Central memory CD8-positive, alpha-beta T cell (primary cell): ENCODE results near the gene OST4.
"Not testable (repeated sequence)": the region's sequence is repeated elsewhere in the genome, so short reads cannot be mapped to it uniquely, and the experiment has no call there.

Source experiments
- ATAC-seq: fragments of 150-1000 bp; cut with Tn5 transposase; replicated peaks from 2 replicates; pipeline ENCODE4 v1.10.0; 2022; ENCODE audit warnings: mild to moderate bottlenecking, moderate FRiP score, moderate number of reproducible peaks; ENCODE audit not compliant: poor library complexity, severe bottlenecking; ENCODE audit errors: extremely low read depth
- DNase-seq, 2 donors: peaks; one replicate each; pipeline ENCODE4 v3.0.0; 2021; ENCODE audit warnings: low spot score in 2 of 2
- H3K27ac Mint-ChIP-seq: one replicate; pipeline ENCODE4 v1.8.0; 2022; ENCODE audit warnings: low read depth, mild to moderate bottlenecking, moderate library complexity, mixed read lengths
- H3K27me3 Mint-ChIP-seq: one replicate; pipeline ENCODE4 v1.8.0; 2022; ENCODE audit warnings: mixed read lengths
- H3K36me3 Mint-ChIP-seq: one replicate; pipeline ENCODE4 v1.8.0; 2022; ENCODE audit warnings: mild to moderate bottlenecking, moderate library complexity, mixed read lengths; ENCODE audit not compliant: insufficient read depth
- H3K4me1 Mint-ChIP-seq: one replicate; pipeline ENCODE4 v1.8.0; 2022; ENCODE audit warnings: mixed read lengths
- H3K4me3 Mint-ChIP-seq: one replicate; pipeline ENCODE4 v1.8.0; 2022; ENCODE audit warnings: mild to moderate bottlenecking, moderate library complexity, mixed read lengths
- H3K9me3 Mint-ChIP-seq: one replicate; pipeline ENCODE4 v1.8.0; 2022; ENCODE audit warnings: mixed read lengths

Gene OST4

GRCh38 chr2:27080603-27080936 is 9.1 kb upstream of the OST4 start:
- Mint-ChIP-seq H3K36me3 (peaks cover 8% of the 10 kb centered on the region), H3K4me3 (peak overlapping the region; percentile 70), H3K9me3 (no peaks in the 10 kb centered on the region), H3K4me1 (peaks cover 30% of the 10 kb centered on the region), H3K27me3 (no peaks in the 10 kb centered on the region), H3K27ac (peak overlapping the region; percentile 68)
- DNase-seq: no peak
- no peak for ATAC-seq

- no peak overlapping the region for H3K4me3 Mint-ChIP-seq
- H3K9me3 Mint-ChIP-seq: no peaks in the 10 kb centered on the region
- no peak for ATAC-seq
- H3K27ac Mint-ChIP-seq: peak overlapping the region; percentile 65
- H3K27me3 Mint-ChIP-seq: no peaks in the 10 kb centered on the region
- no peak for DNase-seq
- peaks cover 10% of the 10 kb centered on the region for H3K36me3 Mint-ChIP-seq
- peaks cover 30% of the 10 kb centered on the region for H3K4me1 Mint-ChIP-seq
Observed at GRCh38 chr2:27080140-27080469, 8.7 kb upstream of the OST4 start.

DNA sequence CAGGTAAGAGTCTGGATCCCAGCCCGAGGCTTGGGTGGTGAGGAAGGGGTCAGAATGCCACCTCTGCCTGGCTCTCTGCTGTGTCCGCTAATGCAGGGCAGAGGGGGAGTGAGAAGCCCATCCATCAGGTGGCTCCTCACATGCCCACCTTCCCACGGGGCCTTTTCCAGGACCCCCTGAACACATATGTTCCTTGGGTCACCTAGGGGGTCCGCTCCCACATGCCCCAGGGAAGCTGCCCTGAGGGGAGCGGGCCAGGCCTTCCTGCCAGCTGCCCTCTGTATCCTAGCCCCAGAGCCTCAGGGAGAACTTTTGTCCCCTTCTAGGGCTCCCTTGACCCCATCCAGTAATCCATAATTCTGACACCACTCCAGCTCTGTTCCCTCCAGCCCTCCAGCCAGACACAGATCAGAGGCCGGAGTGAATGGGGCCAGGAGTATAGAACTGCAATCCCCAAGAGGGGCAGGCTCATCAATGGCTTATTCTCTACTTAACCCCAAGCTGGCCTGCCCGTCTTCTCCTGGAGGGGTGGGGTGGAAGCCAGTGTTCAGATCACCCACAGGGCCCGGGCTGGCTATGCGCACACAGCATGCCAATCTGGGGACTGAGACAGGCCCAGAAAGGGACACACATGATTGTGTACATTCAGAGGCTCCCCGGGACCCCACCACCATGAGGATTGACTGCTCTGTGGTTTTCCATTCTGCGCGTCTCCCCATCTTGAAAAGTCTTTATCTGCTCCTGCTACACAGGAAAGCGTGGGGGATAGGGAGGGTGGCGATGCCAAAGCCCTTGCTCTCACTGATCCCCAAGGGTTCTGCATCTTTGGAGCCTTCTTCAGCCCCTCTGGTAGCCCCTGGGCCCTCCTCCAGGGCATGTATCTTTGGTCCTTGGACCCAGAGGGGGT is 8.0 kb upstream of the OST4 start:
- no peaks in the 10 kb centered on the region for H3K9me3 Mint-ChIP-seq
- peaks cover 36% of the 10 kb centered on the region for H3K4me1 Mint-ChIP-seq
- no peak for DNase-seq
- H3K27ac Mint-ChIP-seq: peak overlapping the region; percentile 65
- ATAC-seq: no peak
- no peak overlapping the region for H3K4me3 Mint-ChIP-seq
- H3K36me3 Mint-ChIP-seq: peaks cover 10% of the 10 kb centered on the region
- H3K27me3 Mint-ChIP-seq: no peaks in the 10 kb centered on the region

DNA sequence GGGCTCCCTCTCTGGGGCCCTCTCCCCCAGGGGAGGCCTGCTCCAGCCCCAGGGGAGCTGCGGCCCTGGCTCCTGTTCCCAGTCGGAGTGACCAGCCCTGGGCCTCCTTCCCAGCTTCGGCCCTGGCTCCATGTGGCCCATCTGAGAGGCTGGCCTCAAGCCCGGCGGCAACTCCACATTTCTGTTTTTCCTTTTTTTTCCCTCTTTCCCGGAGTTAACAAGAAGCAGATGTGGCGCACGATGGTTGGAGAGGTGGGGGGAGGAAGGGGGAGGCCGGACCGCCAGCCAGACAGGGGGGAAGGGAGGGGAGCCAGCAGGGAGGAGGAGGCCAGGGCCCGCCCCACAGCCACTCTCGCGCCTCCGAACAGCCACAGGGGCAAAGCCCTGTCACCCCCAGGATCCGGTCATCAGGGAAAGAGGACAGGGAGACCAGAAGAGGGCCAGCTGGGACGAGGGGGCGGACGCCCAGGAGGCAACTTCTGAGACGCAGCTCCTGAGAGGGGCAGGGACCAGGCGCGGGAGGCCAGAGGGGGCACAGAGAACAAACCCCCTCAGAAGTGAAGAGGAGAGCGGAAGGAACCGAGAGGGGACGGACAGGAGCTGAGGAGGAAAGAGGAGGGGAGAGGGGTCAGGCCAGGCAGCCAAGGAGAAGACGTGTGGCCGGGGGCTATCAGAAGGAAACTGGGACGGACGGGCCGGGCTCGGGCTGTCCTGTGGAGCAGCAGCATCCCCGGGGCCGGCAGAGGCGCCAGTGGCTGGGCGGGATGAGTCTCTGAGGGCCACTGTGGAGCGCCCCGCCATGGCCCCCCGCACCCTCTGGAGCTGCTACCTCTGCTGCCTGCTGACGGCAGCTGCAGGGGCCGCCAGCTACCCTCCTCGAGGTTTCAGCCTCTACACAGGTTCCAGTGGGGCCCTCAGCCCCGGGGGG is 7.1 kb upstream of the OST4 start, which contains the start of gene EMILIN1:
TSS of gene EMILIN1 (plus strand) at position 349 of the 928 bp plus-strand sequence. CDS start at position 800, 451 bp downstream.
- Mint-ChIP-seq H3K4me1 (peaks cover 36% of the 10 kb centered on the region), H3K4me3 (no peak within 1 kb of the TSS), H3K36me3 (peaks cover 10% of the 10 kb centered on the region), H3K27me3 (no peaks in the 10 kb centered on the region), H3K27ac (no peak within 1 kb of the TSS), H3K9me3 (no peaks in the 10 kb centered on the region)
- ATAC-seq (no peak), DNase-seq (no peak)

- H3K27ac Mint-ChIP-seq: no peak overlapping the region
- H3K4me3 Mint-ChIP-seq: no peak overlapping the region
- peaks cover 10% of the 10 kb centered on the region for H3K36me3 Mint-ChIP-seq
- ATAC-seq: no peak
- H3K4me1 Mint-ChIP-seq: peaks cover 37% of the 10 kb centered on the region
- no peaks in the 10 kb centered on the region for H3K27me3 Mint-ChIP-seq
- DNase-seq: no peak
- H3K9me3 Mint-ChIP-seq: no peaks in the 10 kb centered on the region
Observed at GRCh38 chr2:27077231-27077630, 5.8 kb upstream of the OST4 start.

DNA sequence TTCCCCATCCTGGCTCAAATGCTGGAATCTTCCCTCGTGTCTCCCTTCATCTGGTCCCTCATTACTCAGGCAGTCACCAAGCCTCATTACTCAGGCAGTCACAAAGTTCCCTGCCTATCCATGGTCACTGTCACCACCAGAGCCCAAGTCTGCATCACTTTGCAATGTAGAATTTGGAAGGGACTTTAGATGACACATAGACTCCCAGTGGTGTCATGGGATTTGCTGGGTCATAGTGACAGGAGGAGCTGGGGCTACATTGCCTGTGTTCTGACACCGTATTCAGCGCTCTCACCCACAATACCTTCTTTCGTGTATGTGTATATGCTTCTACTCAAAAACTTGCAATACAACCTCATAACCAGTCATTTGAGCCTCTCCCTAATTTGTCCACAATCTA is 4.9 kb upstream of the OST4 start:
- peaks cover 36% of the 10 kb centered on the region for H3K4me1 Mint-ChIP-seq
- H3K27ac Mint-ChIP-seq: no peak overlapping the region
- no peak for DNase-seq
- no peak for ATAC-seq
- H3K9me3 Mint-ChIP-seq: no peaks in the 10 kb centered on the region
- peaks cover 10% of the 10 kb centered on the region for H3K36me3 Mint-ChIP-seq
- H3K4me3 Mint-ChIP-seq: no peak overlapping the region
- no peaks in the 10 kb centered on the region for H3K27me3 Mint-ChIP-seq

GRCh38 chr2:27075566-27075871 is 4.1 kb upstream of the OST4 start:
- H3K9me3 Mint-ChIP-seq, H3K27me3 Mint-ChIP-seq, H3K27ac Mint-ChIP-seq, DNase-seq, ATAC-seq: not testable (repeated sequence)
- H3K36me3 Mint-ChIP-seq: peaks cover 11% of the 10 kb centered on the region
- peak overlapping the region; percentile 27 for H3K4me3 Mint-ChIP-seq
- H3K4me1 Mint-ChIP-seq: peaks cover 35% of the 10 kb centered on the region

- Mint-ChIP-seq H3K4me1 (peaks cover 41% of the 10 kb centered on the region), H3K27me3 (no peaks in the 10 kb centered on the region), H3K27ac (no peak overlapping the region), H3K36me3 (peaks cover 11% of the 10 kb centered on the region), H3K9me3 (no peaks in the 10 kb centered on the region), H3K4me3 (peak overlapping the region; percentile 27)
- ATAC-seq: no peak
- DNase-seq: peak in 1 of 2 donors; percentile 37
Observed at GRCh38 chr2:27074738-27075565, 3.5 kb upstream of the OST4 start.

DNA sequence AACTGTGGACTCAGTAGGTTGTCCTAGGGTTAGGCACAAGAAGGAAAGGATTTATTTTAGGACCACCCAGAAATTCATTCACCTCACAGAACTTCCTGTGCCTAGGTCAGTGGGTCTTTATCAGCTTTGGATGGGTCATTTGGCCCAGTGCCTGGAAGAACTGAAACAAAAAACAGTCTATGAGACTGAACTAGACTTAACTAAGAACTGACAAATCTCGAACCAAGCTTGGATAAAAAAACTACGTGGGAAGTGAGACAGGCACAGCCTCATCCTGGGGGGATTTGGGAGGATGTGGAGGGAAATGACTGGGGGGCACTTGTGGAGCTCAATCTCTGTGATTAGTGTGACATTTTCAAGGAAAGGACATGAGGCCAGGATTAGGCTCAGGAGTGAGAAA is 2.3 kb upstream of the OST4 start:
- no peak overlapping the region for H3K4me3 Mint-ChIP-seq

GRCh38 chr2:27072920-27073319 is 1.5 kb upstream of the OST4 start:
- Mint-ChIP-seq H3K27me3 (no peaks in the 10 kb centered on the region), H3K4me1 (peaks cover 61% of the 10 kb centered on the region), H3K27ac (peak overlapping the region; percentile 61), H3K4me3 (peak overlapping the region; percentile 96), H3K9me3 (no peaks in the 10 kb centered on the region), H3K36me3 (peaks cover 19% of the 10 kb centered on the region)
- no peak for DNase-seq
- no peak for ATAC-seq

More for the DNA sequence above, 2.3 kb upstream of the OST4 start:
- ATAC-seq: no peak
- Mint-ChIP-seq H3K27me3 (no peaks in the 10 kb centered on the region), H3K9me3 (no peaks in the 10 kb centered on the region), H3K27ac (no peak overlapping the region), H3K36me3 (peaks cover 18% of the 10 kb centered on the region), H3K4me1 (peaks cover 53% of the 10 kb centered on the region)
- DNase-seq: no peak

DNA sequence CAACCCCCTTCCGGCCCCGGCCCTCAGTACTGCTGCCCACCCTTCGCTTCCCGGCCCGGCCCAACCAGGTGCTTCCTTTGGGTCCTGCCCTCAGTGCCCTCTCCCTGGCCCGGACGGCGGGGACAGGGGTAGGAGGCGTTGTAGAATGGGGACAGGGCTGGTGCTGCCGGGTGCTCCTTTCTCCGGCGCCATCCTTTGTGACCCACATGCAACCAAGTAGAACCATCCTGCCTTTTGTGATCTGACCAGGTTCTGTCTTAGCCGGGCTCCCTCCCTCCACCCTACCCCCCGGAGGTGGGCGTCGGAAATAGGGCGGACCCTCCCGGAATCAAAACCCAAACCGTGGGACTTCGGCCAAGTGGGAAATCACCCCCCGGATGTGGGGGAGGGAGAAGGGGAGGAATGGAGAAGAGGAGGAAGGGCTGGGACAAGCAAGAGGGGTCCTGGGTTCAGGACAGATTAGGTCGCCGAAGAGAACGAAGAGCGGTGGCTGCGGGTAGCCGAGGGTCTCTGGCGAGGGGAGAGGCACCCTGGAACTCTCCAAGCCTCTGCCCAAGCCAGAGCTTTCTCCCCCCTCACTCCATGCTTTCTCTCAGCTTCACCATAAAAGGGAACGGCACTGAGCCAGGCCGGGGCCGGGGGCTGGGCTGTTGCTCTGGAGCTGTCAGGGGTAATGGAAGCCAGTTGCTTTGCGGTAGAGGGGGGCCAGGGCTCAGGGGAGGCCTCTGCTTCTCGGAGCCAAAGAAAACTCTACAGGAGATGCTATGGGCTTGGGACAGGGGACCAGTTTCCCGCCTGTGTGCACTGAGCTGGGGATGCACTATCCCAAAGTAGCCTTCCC is 756 bp upstream of the OST4 start:
- peaks cover 68% of the 10 kb centered on the region for H3K4me1 Mint-ChIP-seq
- no peaks in the 10 kb centered on the region for H3K27me3 Mint-ChIP-seq
- peak overlapping the region; percentile 61 for H3K27ac Mint-ChIP-seq
- H3K9me3 Mint-ChIP-seq: no peaks in the 10 kb centered on the region
- peak overlapping the region; percentile 96 for H3K4me3 Mint-ChIP-seq
- peak; percentile 33 for ATAC-seq
- peaks cover 21% of the 10 kb centered on the region for H3K36me3 Mint-ChIP-seq
- DNase-seq: no peak
